Fibroblast of lung (primary cell): ENCODE results near the gene ELFN1. TPM values are rescaled to one million over a fixed set of nuclear protein-coding genes. Genes with fewer than 3 reads are reported as not detected.

ENCODE experiments used
- DNase-seq, 2 donors: peaks; one replicate each; pipeline versions ENCODE4 v3.0.0 to v3.0.0-alpha.2; 2010; ENCODE audit warnings: low read depth in 2 of 2
- H2AFZ ChIP-seq: 2 replicates; pipeline ENCODE4 v1.5.1; 2012; ENCODE audit warnings: low read length, control low read depth, inconsistent platforms
- H3K27ac ChIP-seq: 2 replicates; pipeline ENCODE4 v1.5.1; 2011; ENCODE audit warnings: low read length, control low read depth; ENCODE audit not compliant: insufficient read depth
- H3K27me3 ChIP-seq: 2 replicates; pipeline ENCODE4 v1.5.1; 2011; ENCODE audit warnings: mild to moderate bottlenecking, low read length; ENCODE audit not compliant: control insufficient read depth, insufficient read depth
- H3K36me3 ChIP-seq: 2 replicates; pipeline ENCODE4 v1.5.1; 2011; ENCODE audit warnings: low read length; ENCODE audit not compliant: control insufficient read depth, insufficient read depth
- H3K4me1 ChIP-seq: 2 replicates; pipeline ENCODE4 v1.5.1; 2011; ENCODE audit warnings: low read length; ENCODE audit not compliant: control insufficient read depth, insufficient read depth; ENCODE audit errors: extremely low read depth
- H3K4me2 ChIP-seq: 2 replicates; pipeline ENCODE4 v1.5.1; 2011; ENCODE audit warnings: low read length, control low read depth; ENCODE audit not compliant: insufficient read depth; ENCODE audit errors: extremely low read depth
- H3K4me3 ChIP-seq, 4 experiments: fragments of 200-600 bp in 1 of 4; sonication (generic) in 1 of 4; replicated peaks in 1 of 4; 2 replicates each; pipeline ENCODE4 v1.5.1; 2011 to 2016; ENCODE audit warnings: low read length in 4 of 4, low read depth in 3 of 4, mild to moderate bottlenecking in 3 of 4, control low read depth in 2 of 4, inconsistent platforms in 1 of 4, mixed read lengths in 1 of 4; ENCODE audit not compliant: insufficient read depth in 1 of 4; ENCODE audit errors: control extremely low read depth in 1 of 4
- H3K79me2 ChIP-seq: 2 replicates; pipeline ENCODE4 v1.5.1; 2012; ENCODE audit warnings: mild to moderate bottlenecking, low read length, inconsistent platforms; ENCODE audit not compliant: control insufficient read depth, insufficient read depth
- H3K9ac ChIP-seq: 2 replicates; pipeline ENCODE4 v1.5.1; 2011; ENCODE audit warnings: mild to moderate bottlenecking, low read length, control low read depth; ENCODE audit not compliant: insufficient read depth
- H3K9me3 ChIP-seq: 2 replicates; pipeline ENCODE4 v1.5.1; 2012; ENCODE audit warnings: low read depth, low read length; ENCODE audit not compliant: control insufficient read depth, insufficient read depth
- H4K20me1 ChIP-seq: 2 replicates; pipeline ENCODE4 v1.5.1; 2011; ENCODE audit warnings: low read length; ENCODE audit not compliant: control insufficient read depth, insufficient read depth; ENCODE audit errors: extremely low read depth
- EZH2 ChIP-seq: IDR thresholded peaks from 2 replicates; pipeline ENCODE4 v1.5.1; 2012; ENCODE audit warnings: low read length, control low read depth, mild to moderate bottlenecking; ENCODE audit errors: missing control alignments
- polyA plus RNA-seq, 2 donors: library from polyadenylated mRNA; depleted of rRNA in 1 of 2; stranded (reverse) in 1 of 2; unstranded in 1 of 2; fragments of >200 nt; gene quantifications; 2 replicates each; pipeline ENCODE4 v1.2.1, GENCODE V29; 2011 to 2012; ENCODE audit warnings: missing spikeins in 1 of 2
- total RNA-seq: library from RNA; depleted of rRNA; stranded (reverse); fragments of >200 nt; gene quantifications from 2 replicates; pipeline ENCODE4 v1.2.1, GENCODE V29; 2014
- TF ChIP-seq, protein P1 (sequence below), 2 donors: IDR thresholded peaks in 1 of 2; conservative IDR thresholded peaks in 1 of 2; 1 replicate in 1 of 2; 2 replicates in 1 of 2; pipeline ENCODE4 v1.5.1; 2011 to 2012; ENCODE audit warnings: low read length in 2 of 2, control low read depth in 1 of 2, inconsistent platforms in 1 of 2, low read depth in 1 of 2, mild to moderate bottlenecking in 1 of 2

Gene ELFN1
- total and polyA plus RNA-seq, 2 donors (not counting 1 experiment from before 2014, with no cell fraction given) = 0.16 to 0.33 TPM

- peak; percentile 31 to 69 for DNase-seq
- no peaks in the 10 kb centered on the region for H4K20me1 ChIP-seq
- no peak overlapping the region for H3K9ac ChIP-seq
- no peak overlapping the region for H3K4me2 ChIP-seq
- H3K4me3 ChIP-seq = no peak overlapping the region
- peaks cover 2% of the 10 kb centered on the region for H3K27me3 ChIP-seq
- H3K9me3 ChIP-seq = no peaks in the 10 kb centered on the region
- H3K36me3 ChIP-seq = no peaks in the 10 kb centered on the region
- no peak overlapping the region for H2AFZ ChIP-seq
- H3K79me2 ChIP-seq = no peaks in the 10 kb centered on the region
- H3K27ac ChIP-seq = no peak overlapping the region
- TF ChIP-seq, protein P1, sequence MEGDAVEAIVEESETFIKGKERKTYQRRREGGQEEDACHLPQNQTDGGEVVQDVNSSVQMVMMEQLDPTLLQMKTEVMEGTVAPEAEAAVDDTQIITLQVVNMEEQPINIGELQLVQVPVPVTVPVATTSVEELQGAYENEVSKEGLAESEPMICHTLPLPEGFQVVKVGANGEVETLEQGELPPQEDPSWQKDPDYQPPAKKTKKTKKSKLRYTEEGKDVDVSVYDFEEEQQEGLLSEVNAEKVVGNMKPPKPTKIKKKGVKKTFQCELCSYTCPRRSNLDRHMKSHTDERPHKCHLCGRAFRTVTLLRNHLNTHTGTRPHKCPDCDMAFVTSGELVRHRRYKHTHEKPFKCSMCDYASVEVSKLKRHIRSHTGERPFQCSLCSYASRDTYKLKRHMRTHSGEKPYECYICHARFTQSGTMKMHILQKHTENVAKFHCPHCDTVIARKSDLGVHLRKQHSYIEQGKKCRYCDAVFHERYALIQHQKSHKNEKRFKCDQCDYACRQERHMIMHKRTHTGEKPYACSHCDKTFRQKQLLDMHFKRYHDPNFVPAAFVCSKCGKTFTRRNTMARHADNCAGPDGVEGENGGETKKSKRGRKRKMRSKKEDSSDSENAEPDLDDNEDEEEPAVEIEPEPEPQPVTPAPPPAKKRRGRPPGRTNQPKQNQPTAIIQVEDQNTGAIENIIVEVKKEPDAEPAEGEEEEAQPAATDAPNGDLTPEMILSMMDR (conservative IDR thresholded peaks at IDR 0.05 in 1 of 2, IDR thresholded peaks at IDR 0.05 in 1 of 2; ENCODE audit: low read depth in 1 of 2, low read length in 2 of 2) = no peak
- no peak for TF ChIP-seq EZH2
- H3K4me1 ChIP-seq = no peaks in the 10 kb centered on the region
Observed at GRCh38 chr7:1693991-1694524, 24.0 kb downstream of the ELFN1 start.

DNA sequence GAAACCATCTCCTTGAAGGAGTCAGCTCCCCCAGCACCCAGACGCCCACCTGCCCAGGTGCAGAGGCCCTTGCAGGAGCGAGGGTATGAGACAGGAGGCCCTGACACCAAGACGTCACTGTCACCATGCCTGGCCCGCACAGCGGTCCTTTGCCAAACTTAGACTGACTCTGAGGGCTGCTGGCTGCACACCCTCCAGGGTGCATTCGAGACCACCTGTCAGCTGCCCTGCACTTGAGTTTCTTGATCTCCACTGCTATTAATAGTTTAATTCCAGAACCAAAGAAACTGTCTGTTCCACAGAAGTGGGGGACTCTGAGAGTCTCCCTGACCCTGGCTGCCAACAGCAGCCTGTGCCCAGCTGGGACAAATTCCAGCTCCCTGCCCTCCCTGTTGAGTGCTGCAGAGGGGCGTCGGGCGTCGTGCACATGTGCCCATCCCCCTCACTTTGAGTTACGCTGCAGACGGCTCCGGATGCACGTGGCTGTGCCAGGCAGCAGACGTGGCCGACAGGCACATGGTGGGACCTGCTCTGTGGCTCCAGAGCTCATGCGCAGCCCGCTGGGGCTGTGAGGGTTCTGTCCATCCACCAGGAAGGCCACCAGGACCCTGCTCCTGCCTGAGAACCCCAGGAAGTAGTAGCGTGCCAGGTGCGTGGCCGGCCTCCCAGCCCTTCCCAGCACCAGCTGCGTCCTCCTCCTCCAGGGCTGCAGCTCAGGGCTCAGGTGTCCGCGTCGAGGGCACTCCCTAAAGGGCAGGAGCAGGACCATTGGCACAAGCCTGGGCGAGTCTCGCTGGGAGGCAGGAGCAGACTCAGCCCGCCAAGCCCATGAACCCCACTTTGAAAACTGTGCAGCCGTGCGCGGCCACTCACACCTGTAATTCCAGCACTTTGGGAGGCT is 24.8 kb downstream of the ELFN1 start:
- H4K20me1 ChIP-seq = no peaks in the 10 kb centered on the region
- peaks cover 2% of the 10 kb centered on the region for H3K27me3 ChIP-seq
- no peaks in the 10 kb centered on the region for H3K4me1 ChIP-seq
- no peak overlapping the region for H3K9ac ChIP-seq
- no peaks in the 10 kb centered on the region for H3K9me3 ChIP-seq
- no peaks in the 10 kb centered on the region for H3K36me3 ChIP-seq
- no peak overlapping the region for H3K27ac ChIP-seq
- DNase-seq = no peak
- no peaks in the 10 kb centered on the region for H3K79me2 ChIP-seq
- TF ChIP-seq EZH2 = no peak
- H3K4me2 ChIP-seq = no peak overlapping the region
- no peak overlapping the region for H2AFZ ChIP-seq
- no peak overlapping the region for H3K4me3 ChIP-seq

DNA sequence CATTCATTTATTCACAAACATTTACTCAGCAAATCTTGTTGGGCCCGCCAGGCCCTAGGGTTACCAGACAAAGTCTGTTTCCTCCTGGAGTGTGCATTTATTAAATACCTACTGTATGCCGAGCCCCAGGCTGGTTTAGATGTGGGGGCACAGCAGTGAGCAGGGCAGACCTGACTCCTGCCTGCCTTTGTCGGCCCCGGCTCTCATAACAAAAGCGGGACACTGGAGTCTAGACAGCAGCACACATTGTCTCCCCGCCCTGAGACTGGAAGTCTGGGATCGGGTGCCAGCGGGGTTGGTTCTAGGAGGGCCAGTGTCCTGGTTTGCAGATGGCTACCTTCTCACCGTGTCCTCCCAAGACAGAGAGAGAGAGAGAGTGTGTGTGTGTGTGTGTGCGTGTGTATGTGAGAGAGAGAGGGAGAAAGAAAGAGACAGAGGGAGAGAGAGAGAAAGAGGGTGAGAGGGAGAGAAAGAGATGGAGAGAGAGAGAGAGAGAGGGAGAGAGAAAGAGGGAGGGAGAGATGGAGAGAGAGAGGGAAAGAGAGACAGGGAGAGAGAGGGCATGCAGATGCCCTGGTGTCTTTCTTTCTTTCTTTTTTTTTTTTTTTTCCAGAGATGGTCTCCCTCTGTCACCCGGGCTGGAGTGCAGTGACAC is 25.9 kb downstream of the ELFN1 start:
- H3K4me1 ChIP-seq = no peaks in the 10 kb centered on the region
- no peak overlapping the region for H3K4me3 ChIP-seq
- no peak overlapping the region for H3K9ac ChIP-seq
- H3K79me2 ChIP-seq = no peaks in the 10 kb centered on the region
- no peaks in the 10 kb centered on the region for H4K20me1 ChIP-seq
- H3K27ac ChIP-seq = no peak overlapping the region
- no peak for DNase-seq
- TF ChIP-seq, protein P1 (conservative IDR thresholded peaks at IDR 0.05 in 1 of 2, IDR thresholded peaks at IDR 0.05 in 1 of 2; ENCODE audit: low read depth in 1 of 2, low read length in 2 of 2) = no peak
- no peak for TF ChIP-seq EZH2
- H3K9me3 ChIP-seq = no peaks in the 10 kb centered on the region
- no peak overlapping the region for H2AFZ ChIP-seq
- peaks cover 2% of the 10 kb centered on the region for H3K27me3 ChIP-seq
- H3K4me2 ChIP-seq = no peak overlapping the region
- no peaks in the 10 kb centered on the region for H3K36me3 ChIP-seq
